ENCODE measurements around the gene XRCC6.
"Not testable (repeated sequence)": the region's sequence is repeated elsewhere in the genome, so short reads cannot be mapped to it uniquely, and the experiment has no call there.

Gene XRCC6

GRCh38 chr22:41621099-41621910 is at the start of gene XRCC6:
Gene XRCC6, plus strand, starts transcription at chr22:41621295. Its CDS starts 710 bp downstream, at chr22:41622005.
- peak; percentile 100 for DNase-seq

- no peak for DNase-seq
Observed at GRCh38 chr22:41571786-41572185, 49.3 kb upstream of the XRCC6 start.

GRCh38 chr22:41572305-41572704 is 48.8 kb upstream of the XRCC6 start:
- DNase-seq = not testable (repeated sequence)

- no peak for DNase-seq
Observed at GRCh38 chr22:41573677-41574076, 47.4 kb upstream of the XRCC6 start.

- no peak for DNase-seq
Observed at GRCh38 chr22:41574847-41575381, 46.2 kb upstream of the XRCC6 start.

GRCh38 chr22:41575533-41575932 is 45.6 kb upstream of the XRCC6 start:
- no peak for DNase-seq

- DNase-seq = no peak
Observed at GRCh38 chr22:41576877-41577276, 44.2 kb upstream of the XRCC6 start.

- no peak for DNase-seq
Observed at GRCh38 chr22:41578114-41578513, 43.0 kb upstream of the XRCC6 start.

GRCh38 chr22:41578818-41579217 is 42.3 kb upstream of the XRCC6 start:
- DNase-seq = no peak

- no peak for DNase-seq
Observed at GRCh38 chr22:41579297-41579996, 41.6 kb upstream of the XRCC6 start.

GRCh38 chr22:41579997-41580355 is 41.1 kb upstream of the XRCC6 start:
- no peak for DNase-seq

GRCh38 chr22:41582694-41583093 is 38.4 kb upstream of the XRCC6 start:
- DNase-seq = no peak

- no peak for DNase-seq
Observed at GRCh38 chr22:41584881-41585280, 36.2 kb upstream of the XRCC6 start.

- DNase-seq = no peak
Observed at GRCh38 chr22:41585898-41586297, 35.2 kb upstream of the XRCC6 start.

- no peak for DNase-seq
Observed at GRCh38 chr22:41587347-41587723, 33.8 kb upstream of the XRCC6 start.

- DNase-seq = peak; percentile 100
Observed at GRCh38 chr22:41589391-41590241, 31.5 kb upstream of the XRCC6 start, which contains the start of gene PMM1. Gene PMM1, minus strand, starts transcription at chr22:41589840. Its CDS starts 35 bp downstream, at chr22:41589805.

- DNase-seq = not testable (repeated sequence)
Observed at GRCh38 chr22:41593336-41593960, 27.6 kb upstream of the XRCC6 start.

GRCh38 chr22:41595703-41596102 is 25.4 kb upstream of the XRCC6 start:
- DNase-seq = no peak

- DNase-seq = peak; percentile 58
Observed at GRCh38 chr22:41596776-41597634, 24.1 kb upstream of the XRCC6 start.

- no peak for DNase-seq
Observed at GRCh38 chr22:41597635-41597953, 23.5 kb upstream of the XRCC6 start.

- DNase-seq = no peak
Observed at GRCh38 chr22:41598081-41598480, 23.0 kb upstream of the XRCC6 start.

All from left hindlimb (tissue), 1 donor.